ENCODE data around the gene GABPB1.
A peak's percentile ranks its signal among the peaks of the same experiment; 100 is the strongest.

The GABPB1 gene

GRCh38 chr15:50320504-50320903, 34.5 kb downstream of the GABPB1 start:
- Histone ChIP-seq H3K79me2 (ENCODE audit: insufficient read depth, low read length) (peaks cover 64% of the 10 kb centered on the region), H3F3A (ENCODE audit: low read depth) (0 out of 2 replicates have a peak, but pooled peaks cover 4% of the 10 kb centered on the region), H2AFZ (ENCODE audit: low read length) (no peak overlapping the region), H3K4me3 (ENCODE audit: low read length, poor library complexity, severe bottlenecking) (no peak overlapping the region), H3K27me3 (ENCODE audit: insufficient read depth, low read length, poor library complexity, severe bottlenecking) (no peaks in the 10 kb centered on the region), H3K9ac (ENCODE audit: low read depth, low read length, poor library complexity, severe bottlenecking) (no peak overlapping the region), H3K4me1 (ENCODE audit: insufficient read depth, low read length, poor library complexity, severe bottlenecking) (peaks cover 8% of the 10 kb centered on the region), H3K9me2 (replicated peaks; ENCODE audit: low read depth, low read length) (no peaks in the 10 kb centered on the region), H4K20me1 (ENCODE audit: insufficient read depth, low read length, poor library complexity, severe bottlenecking) (peaks cover 11% of the 10 kb centered on the region), H3K9me3 (ENCODE audit: insufficient read depth, low read depth, low read length) (no peaks in the 10 kb centered on the region), H3K36me3 (ENCODE audit: insufficient read depth, low read length) (peaks cover 3% of the 10 kb centered on the region; the same call in 1 of the 2 replicates), H3K4me2 (ENCODE audit: low read depth, low read length, poor library complexity, severe bottlenecking) (no peak overlapping the region)
- TF ChIP-seq EZH2phosphoT487 (IDR thresholded peaks at IDR 0.05; ENCODE audit: borderline replicate concordance) = no peak
- TF ChIP-seq, protein P1, sequence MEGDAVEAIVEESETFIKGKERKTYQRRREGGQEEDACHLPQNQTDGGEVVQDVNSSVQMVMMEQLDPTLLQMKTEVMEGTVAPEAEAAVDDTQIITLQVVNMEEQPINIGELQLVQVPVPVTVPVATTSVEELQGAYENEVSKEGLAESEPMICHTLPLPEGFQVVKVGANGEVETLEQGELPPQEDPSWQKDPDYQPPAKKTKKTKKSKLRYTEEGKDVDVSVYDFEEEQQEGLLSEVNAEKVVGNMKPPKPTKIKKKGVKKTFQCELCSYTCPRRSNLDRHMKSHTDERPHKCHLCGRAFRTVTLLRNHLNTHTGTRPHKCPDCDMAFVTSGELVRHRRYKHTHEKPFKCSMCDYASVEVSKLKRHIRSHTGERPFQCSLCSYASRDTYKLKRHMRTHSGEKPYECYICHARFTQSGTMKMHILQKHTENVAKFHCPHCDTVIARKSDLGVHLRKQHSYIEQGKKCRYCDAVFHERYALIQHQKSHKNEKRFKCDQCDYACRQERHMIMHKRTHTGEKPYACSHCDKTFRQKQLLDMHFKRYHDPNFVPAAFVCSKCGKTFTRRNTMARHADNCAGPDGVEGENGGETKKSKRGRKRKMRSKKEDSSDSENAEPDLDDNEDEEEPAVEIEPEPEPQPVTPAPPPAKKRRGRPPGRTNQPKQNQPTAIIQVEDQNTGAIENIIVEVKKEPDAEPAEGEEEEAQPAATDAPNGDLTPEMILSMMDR (conservative IDR thresholded peaks at IDR 0.05; ENCODE audit: low read length) = no peak

DNA sequence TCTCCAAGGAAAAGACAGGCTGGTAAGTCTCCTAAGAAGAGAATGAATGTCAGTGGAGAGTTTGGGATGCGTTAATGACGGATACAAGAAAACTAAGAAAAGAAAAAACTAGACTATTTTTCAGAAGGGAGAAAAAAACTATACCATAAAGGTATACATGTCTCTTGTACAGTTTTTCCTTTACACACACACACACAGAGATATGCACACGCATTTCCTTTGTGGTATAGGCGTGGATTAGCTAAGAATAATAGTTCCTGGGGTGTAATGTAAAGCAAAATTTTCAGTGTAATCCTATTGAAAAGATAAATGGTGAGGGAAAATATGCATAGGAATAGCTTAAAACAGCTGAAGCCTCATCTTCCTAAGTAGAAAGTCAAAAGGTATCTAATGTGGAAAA, 36.3 kb downstream of the GABPB1 start:
- H3K9ac ChIP-seq (ENCODE audit: low read depth, low read length, poor library complexity, severe bottlenecking) = peak overlapping the region; percentile 27
- H3K4me2 ChIP-seq (ENCODE audit: low read depth, low read length, poor library complexity, severe bottlenecking) = peak overlapping the region; percentile 58
- H2AFZ ChIP-seq (ENCODE audit: low read length) = no peak overlapping the region
- no peaks in the 10 kb centered on the region for H3K9me2 ChIP-seq (replicated peaks; ENCODE audit: low read depth, low read length)
- no peak for TF ChIP-seq EZH2phosphoT487 (IDR thresholded peaks at IDR 0.05; ENCODE audit: borderline replicate concordance)
- TF ChIP-seq, protein P1 (conservative IDR thresholded peaks at IDR 0.05; ENCODE audit: low read length) = no peak
- H3K4me3 ChIP-seq (ENCODE audit: low read length, poor library complexity, severe bottlenecking) = peak overlapping the region; percentile 28
- peaks cover 19% of the 10 kb centered on the region for H4K20me1 ChIP-seq (ENCODE audit: insufficient read depth, low read length, poor library complexity, severe bottlenecking)
- 0 out of 2 replicates have a peak, but pooled peaks cover 4% of the 10 kb centered on the region for H3F3A ChIP-seq (ENCODE audit: low read depth)
- peaks cover 8% of the 10 kb centered on the region for H3K4me1 ChIP-seq (ENCODE audit: insufficient read depth, low read length, poor library complexity, severe bottlenecking)
- no peaks in the 10 kb centered on the region for H3K9me3 ChIP-seq (ENCODE audit: insufficient read depth, low read depth, low read length)
- H3K27me3 ChIP-seq (ENCODE audit: insufficient read depth, low read length, poor library complexity, severe bottlenecking) = no peaks in the 10 kb centered on the region
- H3K79me2 ChIP-seq (ENCODE audit: insufficient read depth, low read length) = peaks cover 69% of the 10 kb centered on the region
- peaks cover 3% of the 10 kb centered on the region; the same call in 1 of the 2 replicates for H3K36me3 ChIP-seq (ENCODE audit: insufficient read depth, low read length)

DNA sequence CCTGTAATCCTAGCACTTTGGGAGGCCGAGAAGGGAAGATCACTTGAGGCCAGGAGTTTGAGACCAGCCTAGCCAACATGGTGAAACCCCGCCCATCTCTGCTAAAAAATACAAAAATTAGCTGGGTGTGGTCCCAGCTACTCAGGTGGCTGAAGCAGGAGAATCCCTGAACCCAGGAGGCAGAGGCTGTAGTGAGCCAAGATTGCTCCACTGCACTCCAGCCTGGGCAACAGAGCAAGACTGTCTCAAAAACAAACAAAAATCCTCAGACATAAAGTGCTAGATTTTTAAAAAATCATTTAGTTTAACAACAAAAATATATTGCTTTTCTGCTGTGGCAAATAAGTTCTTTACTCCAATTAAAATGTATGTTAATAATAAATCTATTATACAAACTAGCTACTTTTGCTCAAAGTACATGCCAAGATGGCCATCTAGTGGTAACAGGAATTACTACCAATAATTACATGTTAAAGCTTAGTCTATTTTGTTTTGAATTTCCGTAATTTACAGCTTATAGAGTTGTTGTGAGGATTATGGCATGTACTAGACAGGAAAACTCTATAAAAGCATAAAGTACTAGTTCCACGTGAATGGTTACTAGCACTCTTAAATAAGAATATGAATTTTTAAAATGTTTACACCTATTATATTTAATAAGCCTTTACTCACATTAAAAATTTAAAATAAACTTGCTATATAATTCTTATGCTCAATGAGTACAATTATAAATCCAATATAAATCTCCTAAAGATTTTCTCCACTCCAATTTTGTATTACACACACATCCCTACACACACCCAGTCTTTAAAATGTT, 39.0 kb downstream of the GABPB1 start:
- Histone ChIP-seq H3K4me3 (ENCODE audit: low read length, poor library complexity, severe bottlenecking) (no peak overlapping the region), H3K27me3 (ENCODE audit: insufficient read depth, low read length, poor library complexity, severe bottlenecking) (no peaks in the 10 kb centered on the region), H3K4me2 (ENCODE audit: low read depth, low read length, poor library complexity, severe bottlenecking) (no peak overlapping the region), H3K36me3 (ENCODE audit: insufficient read depth, low read length) (peaks cover 1% of the 10 kb centered on the region; the same call in 1 of the 2 replicates), H3K9me2 (replicated peaks; ENCODE audit: low read depth, low read length) (no peaks in the 10 kb centered on the region), H3K9ac (ENCODE audit: low read depth, low read length, poor library complexity, severe bottlenecking) (no peak overlapping the region), H3K9me3 (ENCODE audit: insufficient read depth, low read depth, low read length) (no peaks in the 10 kb centered on the region), H3K4me1 (ENCODE audit: insufficient read depth, low read length, poor library complexity, severe bottlenecking) (peaks cover 18% of the 10 kb centered on the region), H2AFZ (ENCODE audit: low read length) (no peak overlapping the region), H4K20me1 (ENCODE audit: insufficient read depth, low read length, poor library complexity, severe bottlenecking) (peaks cover 26% of the 10 kb centered on the region), H3F3A (ENCODE audit: low read depth) (0 out of 2 replicates have a peak, but pooled peaks cover under 1% of the 10 kb centered on the region), H3K79me2 (ENCODE audit: insufficient read depth, low read length) (peaks cover 76% of the 10 kb centered on the region)
- TF ChIP-seq, protein P1 (conservative IDR thresholded peaks at IDR 0.05; ENCODE audit: low read length) = peak; percentile 76
- TF ChIP-seq EZH2phosphoT487 (IDR thresholded peaks at IDR 0.05; ENCODE audit: borderline replicate concordance) = no peak

Measured in Loucy (cell line).